Colonic mucosa (tissue), 4 donors: Measurements from ENCODE around the gene LILRB2. TPM values are rescaled to one million over a fixed set of nuclear protein-coding genes. Genes with fewer than 3 reads are reported as not detected.

Experiments used
- DNase-seq: peaks from one replicate; pipeline ENCODE4 v3.0.0-alpha.2; 2020
- H3K27ac ChIP-seq: fragments of 200-600 bp; one replicate; pipeline ENCODE4 v1.8.0; 2021
- H3K27me3 ChIP-seq: fragments of 200-600 bp; one replicate; pipeline ENCODE4 v1.8.0; 2021
- H3K36me3 ChIP-seq: fragments of 200-600 bp; one replicate; pipeline ENCODE4 v1.8.0; 2021
- H3K4me1 ChIP-seq: fragments of 200-600 bp; one replicate; pipeline ENCODE4 v1.8.0; 2021; ENCODE audit warnings: mild to moderate bottlenecking
- H3K4me3 ChIP-seq: fragments of 200-600 bp; one replicate; pipeline ENCODE4 v1.8.0; 2021
- H3K9ac ChIP-seq, 2 donors: one replicate each; pipeline ENCODE4 v1.7.0; 2013; ENCODE audit warnings: control low read depth in 2 of 2, low read depth in 2 of 2, low read length in 2 of 2
- H3K9me3 ChIP-seq: fragments of 200-600 bp; one replicate; pipeline ENCODE4 v1.8.0; 2021
- intact Hi-C: fragments of 100-400 bp; cut with DNase I; formaldehyde crosslinking; loops from one replicate; pipeline ENCODE4 v1.14.1; 2022
- total RNA-seq, 2 donors: library from RNA; stranded (reverse); fragmentation: NEBNext Ultra II Directional in 1 of 2; extraction: Animal tissue kit (Norgen Biotek cat#: 25700) in 1 of 2; gene quantifications; one replicate each; pipeline ENCODE4 v1.2.1, GENCODE V29; 2021
- TF ChIP-seq, protein P1 (sequence below): fragments of 200-600 bp; IDR thresholded peaks from one replicate; pipeline ENCODE4 v1.8.0; 2022; ENCODE audit warnings: antibody characterized with exemption, mild to moderate bottlenecking
- donor health status: healthy.
- donor health status: DM: no; HTN: no; CAD: no.
- donor health status: DM: no; HTN: no; CAD: no.

The LILRB2 gene
- total RNA-seq, 2 donors from 2014 or later, result 1.3 to 5.3 TPM

DNA sequence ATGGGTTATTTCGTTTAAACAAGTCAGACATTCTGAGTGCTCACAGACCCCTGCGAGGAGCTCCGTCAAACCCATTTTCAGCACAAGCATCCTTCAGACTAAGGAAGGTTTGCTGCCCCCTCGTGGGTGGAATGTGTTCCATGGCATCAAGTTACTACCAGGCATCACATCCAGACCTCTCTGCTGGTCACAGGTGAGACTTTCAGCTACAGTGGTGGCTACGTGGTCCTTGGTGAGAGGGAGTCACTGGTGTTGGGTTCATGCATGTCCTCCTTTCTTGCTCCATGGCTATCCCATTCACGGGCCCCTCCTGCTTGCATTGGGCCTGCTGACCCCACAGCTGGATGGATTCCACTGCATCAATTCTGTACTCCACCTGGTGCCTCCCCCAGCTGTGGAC, 14.8 kb downstream of the LILRB2 start:
- Histone ChIP-seq H3K9me3 (no peaks in the 10 kb centered on the region), H3K27me3 (no peaks in the 10 kb centered on the region), H3K36me3 (no peaks in the 10 kb centered on the region), H3K27ac (no peak overlapping the region), H3K4me3 (no peak overlapping the region), H3K4me1 (no peaks in the 10 kb centered on the region), H3K9ac (no peak overlapping the region)
- peak; percentile 78 for DNase-seq
- intact Hi-C loops, result no loop called here
- TF ChIP-seq, protein P1, sequence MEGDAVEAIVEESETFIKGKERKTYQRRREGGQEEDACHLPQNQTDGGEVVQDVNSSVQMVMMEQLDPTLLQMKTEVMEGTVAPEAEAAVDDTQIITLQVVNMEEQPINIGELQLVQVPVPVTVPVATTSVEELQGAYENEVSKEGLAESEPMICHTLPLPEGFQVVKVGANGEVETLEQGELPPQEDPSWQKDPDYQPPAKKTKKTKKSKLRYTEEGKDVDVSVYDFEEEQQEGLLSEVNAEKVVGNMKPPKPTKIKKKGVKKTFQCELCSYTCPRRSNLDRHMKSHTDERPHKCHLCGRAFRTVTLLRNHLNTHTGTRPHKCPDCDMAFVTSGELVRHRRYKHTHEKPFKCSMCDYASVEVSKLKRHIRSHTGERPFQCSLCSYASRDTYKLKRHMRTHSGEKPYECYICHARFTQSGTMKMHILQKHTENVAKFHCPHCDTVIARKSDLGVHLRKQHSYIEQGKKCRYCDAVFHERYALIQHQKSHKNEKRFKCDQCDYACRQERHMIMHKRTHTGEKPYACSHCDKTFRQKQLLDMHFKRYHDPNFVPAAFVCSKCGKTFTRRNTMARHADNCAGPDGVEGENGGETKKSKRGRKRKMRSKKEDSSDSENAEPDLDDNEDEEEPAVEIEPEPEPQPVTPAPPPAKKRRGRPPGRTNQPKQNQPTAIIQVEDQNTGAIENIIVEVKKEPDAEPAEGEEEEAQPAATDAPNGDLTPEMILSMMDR, result peak; percentile 72

DNA sequence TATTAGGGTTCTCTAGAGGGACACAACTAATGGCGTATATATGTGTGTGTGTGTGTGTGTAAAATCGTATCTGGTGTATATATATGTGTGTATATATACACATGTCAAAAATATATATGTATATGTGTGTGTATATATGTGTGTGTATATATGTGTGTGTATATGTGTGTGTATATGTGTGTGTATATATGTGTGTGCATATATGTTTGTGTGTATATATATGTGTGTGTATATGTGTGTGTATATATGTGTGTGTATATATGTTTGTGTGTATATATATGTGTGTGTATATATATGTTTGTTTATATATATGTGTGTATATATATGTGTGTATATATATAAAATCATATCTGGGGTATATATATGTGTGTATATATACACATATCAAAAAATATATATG, 18.4 kb downstream of the LILRB2 start:
- no peak for DNase-seq
- Histone ChIP-seq H3K9me3 (no peaks in the 10 kb centered on the region), H3K36me3 (no peaks in the 10 kb centered on the region), H3K27me3 (peaks cover 3% of the 10 kb centered on the region), H3K27ac (no peak overlapping the region), H3K4me1 (no peaks in the 10 kb centered on the region), H3K4me3 (no peak overlapping the region), H3K9ac (no peak overlapping the region)
- intact Hi-C loops, result no loop called here
- TF ChIP-seq, protein P1, result no peak

DNA sequence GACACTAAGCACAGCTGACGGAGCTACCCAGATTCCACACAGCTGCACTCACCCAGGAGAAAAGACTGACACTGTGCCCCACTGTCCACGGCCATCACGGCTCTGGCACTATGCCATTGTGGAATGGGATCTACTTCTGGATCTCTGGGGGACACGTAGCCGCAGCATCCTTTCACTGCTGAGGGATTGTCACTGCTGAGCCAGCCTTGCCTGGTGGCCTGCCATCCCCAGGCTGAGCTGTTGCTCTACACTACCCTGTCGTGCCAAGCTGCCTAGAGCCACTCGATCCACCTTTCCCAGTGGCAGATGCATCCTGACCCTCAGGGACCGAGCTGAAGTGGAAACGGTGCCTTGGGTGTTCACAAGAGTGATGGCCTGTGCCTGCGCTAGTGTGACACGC, 18.8 kb downstream of the LILRB2 start:
- Histone ChIP-seq H3K27me3 (peaks cover 3% of the 10 kb centered on the region), H3K4me1 (no peaks in the 10 kb centered on the region), H3K27ac (no peak overlapping the region), H3K4me3 (no peak overlapping the region), H3K9me3 (no peaks in the 10 kb centered on the region), H3K9ac (no peak overlapping the region), H3K36me3 (no peaks in the 10 kb centered on the region)
- peak; percentile 10 for DNase-seq
- TF ChIP-seq, protein P1, result no peak
- intact Hi-C loops, result no loop called here

DNA sequence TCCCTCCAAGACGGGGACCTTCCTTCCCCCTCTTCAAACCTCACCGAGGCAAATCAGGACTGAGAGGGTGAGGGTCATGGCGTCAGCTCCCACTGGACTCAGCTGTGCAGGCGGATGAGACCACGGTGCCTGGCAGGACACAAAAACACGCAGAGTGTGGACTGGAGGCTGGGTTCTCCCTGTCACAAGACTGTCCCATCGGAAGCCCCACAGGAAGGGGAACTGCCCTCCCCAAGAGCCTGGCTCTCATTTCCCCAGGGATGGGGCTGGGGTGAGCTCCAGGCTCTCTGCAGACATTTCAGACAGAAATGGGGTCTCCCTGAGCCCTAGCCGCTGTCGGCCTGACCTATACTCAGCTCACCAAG, 23.8 kb downstream of the LILRB2 start, which contains the start of gene LILRB5:
TSS of gene LILRB5 (minus strand) at position 158 of the 365 bp plus-strand sequence. CDS start at position 78, 80 bp downstream.
- peaks cover 3% of the 10 kb centered on the region for H3K27me3 ChIP-seq
- H3K4me1 ChIP-seq, result no peaks in the 10 kb centered on the region
- DNase-seq, result no peak
- no peak within 1 kb of the TSS for H3K27ac ChIP-seq
- no peak within 1 kb of the TSS for H3K4me3 ChIP-seq
- no peaks in the 10 kb centered on the region for H3K9me3 ChIP-seq
- TF ChIP-seq, protein P1, result no peak
- H3K36me3 ChIP-seq, result no peaks in the 10 kb centered on the region
- intact Hi-C loops, result no loop called here
- H3K9ac ChIP-seq, result no peak within 1 kb of the TSS

DNA sequence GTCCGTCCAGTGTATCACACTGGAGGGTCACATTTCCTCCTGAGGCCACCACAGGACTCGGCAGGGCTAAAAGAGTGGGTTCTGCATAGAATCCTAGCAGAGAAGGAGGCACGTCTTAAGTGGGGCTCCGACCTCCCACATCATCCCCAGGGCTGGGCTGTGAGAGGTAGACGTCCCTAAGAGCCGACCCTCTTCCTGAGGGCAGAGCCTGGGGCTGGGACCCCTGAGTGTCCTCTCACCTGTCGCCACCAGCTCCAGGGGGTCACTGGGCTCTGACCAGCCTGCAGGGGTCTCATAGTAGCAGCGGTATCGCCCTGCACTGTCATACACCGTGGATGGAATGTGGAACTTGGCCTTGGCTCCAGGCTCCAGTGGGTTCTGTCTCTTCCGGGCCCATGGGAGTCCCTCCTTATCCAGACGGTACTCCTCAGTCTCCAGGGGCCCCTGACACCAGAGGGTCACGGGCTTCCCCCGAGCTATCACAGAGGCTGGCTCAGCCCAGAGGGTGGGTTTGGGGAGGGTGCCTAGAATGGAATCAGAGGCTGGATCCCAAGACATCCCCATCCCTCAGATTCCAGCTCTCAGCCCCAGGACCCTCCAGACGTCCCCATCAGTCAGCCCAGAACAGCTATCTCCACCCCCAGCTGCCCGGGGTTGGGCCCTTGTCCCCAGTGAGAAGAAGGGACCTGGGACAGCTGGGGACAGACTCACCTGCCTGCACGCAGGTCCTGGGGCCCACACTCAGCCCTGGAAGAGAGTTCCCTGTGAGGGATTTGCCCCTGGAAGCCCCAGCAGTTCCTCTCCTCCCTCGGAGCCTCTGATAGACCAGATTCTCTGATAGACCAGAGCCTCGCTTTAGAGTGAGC, 24.4 kb downstream of the LILRB2 start:
- Histone ChIP-seq H3K4me1 (no peaks in the 10 kb centered on the region), H3K27me3 (peaks cover 3% of the 10 kb centered on the region), H3K27ac (no peak overlapping the region), H3K9ac (no peak overlapping the region), H3K36me3 (no peaks in the 10 kb centered on the region), H3K4me3 (no peak overlapping the region), H3K9me3 (no peaks in the 10 kb centered on the region)
- no peak for DNase-seq
- intact Hi-C loops, result no loop called here
- TF ChIP-seq, protein P1, result no peak
